ENCODE measurements around the gene MRNIP. TPM values are rescaled to one million over a fixed set of nuclear protein-coding genes. Genes with fewer than 3 reads are reported as not detected.
A peak's percentile ranks its signal among the peaks of the same experiment; 100 is the strongest.

MRNIP gene
- total RNA-seq, 1 donor from 2014 or later: 11.8 TPM

DNA sequence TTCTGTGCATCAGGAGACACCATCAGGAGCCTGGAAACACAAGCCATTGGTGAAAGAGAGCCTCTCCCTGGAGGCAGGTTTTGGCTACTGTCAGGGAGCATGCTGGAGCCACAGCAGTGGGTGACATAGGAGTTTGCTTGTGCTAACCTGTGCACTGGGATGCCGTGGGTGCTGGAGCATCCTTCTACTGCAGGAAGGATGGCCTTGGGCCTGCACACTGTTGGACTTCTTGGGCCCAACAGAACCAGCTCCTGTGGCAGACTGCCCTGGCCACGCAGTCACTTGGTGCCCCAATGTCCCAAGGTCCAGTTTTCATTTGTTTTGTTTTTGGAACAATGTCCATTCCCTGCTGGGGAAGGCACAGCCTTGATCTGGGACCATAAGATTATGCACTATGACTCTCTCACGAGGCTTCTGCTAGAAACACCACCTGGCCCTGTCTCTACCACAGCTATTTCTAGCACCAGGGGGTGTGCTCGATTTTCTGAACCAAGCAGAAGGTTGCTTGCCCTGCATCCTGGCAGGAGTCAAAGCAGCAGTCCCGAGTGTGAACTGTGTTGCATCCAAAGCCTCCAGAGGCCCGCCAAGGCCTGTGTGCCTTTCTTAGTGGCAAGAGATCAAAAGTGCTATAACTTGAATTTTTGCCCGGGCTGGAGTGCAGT lies 70.3 kb downstream of the MRNIP start:
- no peaks in the 10 kb centered on the region for H3K36me3 ChIP-seq (ENCODE audit: control insufficient read depth, insufficient read depth, low read length)
- FAIRE-seq (peak; percentile 40), DNase-seq (ENCODE audit: low read depth) (no peak)
- TF ChIP-seq CTCF (IDR thresholded peaks at IDR 0.05; ENCODE audit: insufficient read depth, low read length, severe bottlenecking): no peak
- H3K4me3 ChIP-seq (ENCODE audit: low read depth, low read length): no peak overlapping the region
- no peaks in the 10 kb centered on the region for H3K27me3 ChIP-seq (ENCODE audit: control insufficient read depth, insufficient read depth, low read length)

Other genes starting within 250 kb of the MRNIP start
- 657 and 766 TPM in 2 replicates for gene HNRNPH1, start 235.1 kb downstream of the MRNIP start, total RNA-seq
- not detected in 2 replicates for gene CBY3, start 177.8 kb downstream of the MRNIP start, total RNA-seq
- gene CANX, start 159.8 kb downstream of the MRNIP start, total RNA-seq: 925 and 1,015 TPM in 2 replicates
- 4.2 TPM in 2 replicates for gene MAML1, start 126.0 kb downstream of the MRNIP start, total RNA-seq
- gene LTC4S, start 64.8 kb downstream of the MRNIP start, total RNA-seq: 0.26 and 0.38 TPM in 2 replicates
- 109 and 151 TPM in 2 replicates for gene MGAT4B, start 52.0 kb downstream of the MRNIP start, total RNA-seq
- 686 and 733 TPM in 2 replicates for gene SQSTM1, start 37.9 kb downstream of the MRNIP start, total RNA-seq
- gene TBC1D9B, start 49.1 kb upstream of the MRNIP start, total RNA-seq: 37.6 and 45.2 TPM in 2 replicates
- 16.5 and 16.8 TPM in 2 replicates for gene RNF130, start 212.9 kb upstream of the MRNIP start, total RNA-seq